ENCODE data around the gene MED13.
"Not testable (repeated sequence)": the region's sequence is repeated elsewhere in the genome, so short reads cannot be mapped to it uniquely, and the experiment has no call there.

Gene MED13

GRCh38 chr17:62090021-62090824 is 25.1 kb upstream of the MED13 start:
- no peak for DNase-seq

GRCh38 chr17:62089334-62089733 is 24.3 kb upstream of the MED13 start:
- no peak for DNase-seq

DNA sequence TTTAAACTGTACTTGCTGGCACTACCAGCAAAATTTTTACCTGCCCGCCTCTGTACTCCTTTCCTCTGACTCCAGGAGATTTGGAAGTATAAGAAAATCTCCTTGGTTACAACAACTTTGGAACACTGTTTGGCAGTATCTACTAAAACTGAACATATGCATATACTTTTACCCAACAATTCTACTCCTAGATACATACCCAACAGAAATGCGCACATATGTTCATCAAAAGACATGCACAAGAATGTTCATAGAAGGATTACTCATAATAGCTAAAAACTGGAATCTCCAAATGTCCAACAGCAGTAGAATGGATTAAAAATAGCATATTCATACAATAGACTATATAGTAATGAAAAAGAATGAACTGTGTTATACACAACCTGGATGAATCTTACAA is 21.7 kb upstream of the MED13 start:
- DNase-seq: no peak

- no peak for DNase-seq
Measured at GRCh38 chr17:62085511-62086408, 20.7 kb upstream of the MED13 start.

DNA sequence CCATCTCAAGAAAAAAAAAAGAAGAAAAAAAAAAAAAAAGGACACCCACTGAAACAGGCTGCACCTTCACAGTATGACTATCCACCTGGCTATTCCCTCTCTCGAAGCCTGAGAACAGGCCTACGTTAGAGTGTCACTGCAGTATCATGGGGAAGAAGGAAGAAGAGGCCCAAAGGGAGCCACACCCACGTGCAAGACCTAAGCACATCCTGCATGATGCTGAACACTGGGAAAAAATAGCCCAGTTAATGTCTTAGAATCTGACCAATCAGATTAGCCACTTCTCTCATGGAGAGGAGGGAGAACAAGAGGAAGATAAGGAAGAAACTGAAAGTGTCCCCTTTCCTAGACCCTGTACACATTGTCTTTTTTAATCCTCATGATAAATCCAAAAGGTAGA is 19.5 kb upstream of the MED13 start:
- DNase-seq: no peak

DNA sequence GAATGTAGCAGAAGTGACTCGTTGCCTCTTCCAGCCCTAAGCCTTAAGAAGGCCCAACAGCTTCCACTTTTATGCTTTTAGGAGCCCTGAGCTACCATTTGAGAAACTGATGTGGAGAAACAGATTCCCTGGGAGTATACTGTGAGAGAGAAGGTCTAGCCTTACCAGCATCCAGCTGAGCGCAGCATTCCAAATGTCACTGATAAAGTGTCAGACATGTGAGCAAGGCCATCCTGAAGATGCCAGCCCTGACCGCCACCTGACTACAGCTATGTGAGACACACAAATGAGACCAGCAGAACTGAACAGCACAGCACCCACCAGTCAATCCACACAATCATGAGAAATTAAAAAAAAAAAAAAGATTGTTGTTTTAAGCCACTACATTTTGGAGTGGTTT is 18.6 kb upstream of the MED13 start:
- no peak for DNase-seq

GRCh38 chr17:62080647-62081046 is 15.6 kb upstream of the MED13 start:
- no peak for DNase-seq

DNA sequence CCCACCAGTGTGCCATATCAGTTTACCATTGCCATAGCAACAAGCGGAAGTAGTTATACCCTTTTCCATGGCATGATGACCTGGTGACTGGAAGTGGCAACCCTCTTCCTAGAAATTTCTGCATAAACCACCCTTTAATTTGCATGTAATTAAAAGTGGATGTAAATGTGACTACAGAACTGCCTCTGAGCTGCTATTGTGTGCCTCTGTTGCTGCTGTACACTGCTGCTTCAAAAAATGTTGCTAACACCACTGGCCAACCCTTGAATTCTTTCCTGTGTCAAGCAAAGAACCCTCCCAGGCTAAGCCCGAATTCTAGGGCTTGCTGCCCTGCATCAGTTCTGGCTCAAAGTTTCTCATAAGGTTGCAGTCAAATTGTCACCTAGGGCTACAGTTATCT is 12.9 kb upstream of the MED13 start:
- DNase-seq: no peak

DNA sequence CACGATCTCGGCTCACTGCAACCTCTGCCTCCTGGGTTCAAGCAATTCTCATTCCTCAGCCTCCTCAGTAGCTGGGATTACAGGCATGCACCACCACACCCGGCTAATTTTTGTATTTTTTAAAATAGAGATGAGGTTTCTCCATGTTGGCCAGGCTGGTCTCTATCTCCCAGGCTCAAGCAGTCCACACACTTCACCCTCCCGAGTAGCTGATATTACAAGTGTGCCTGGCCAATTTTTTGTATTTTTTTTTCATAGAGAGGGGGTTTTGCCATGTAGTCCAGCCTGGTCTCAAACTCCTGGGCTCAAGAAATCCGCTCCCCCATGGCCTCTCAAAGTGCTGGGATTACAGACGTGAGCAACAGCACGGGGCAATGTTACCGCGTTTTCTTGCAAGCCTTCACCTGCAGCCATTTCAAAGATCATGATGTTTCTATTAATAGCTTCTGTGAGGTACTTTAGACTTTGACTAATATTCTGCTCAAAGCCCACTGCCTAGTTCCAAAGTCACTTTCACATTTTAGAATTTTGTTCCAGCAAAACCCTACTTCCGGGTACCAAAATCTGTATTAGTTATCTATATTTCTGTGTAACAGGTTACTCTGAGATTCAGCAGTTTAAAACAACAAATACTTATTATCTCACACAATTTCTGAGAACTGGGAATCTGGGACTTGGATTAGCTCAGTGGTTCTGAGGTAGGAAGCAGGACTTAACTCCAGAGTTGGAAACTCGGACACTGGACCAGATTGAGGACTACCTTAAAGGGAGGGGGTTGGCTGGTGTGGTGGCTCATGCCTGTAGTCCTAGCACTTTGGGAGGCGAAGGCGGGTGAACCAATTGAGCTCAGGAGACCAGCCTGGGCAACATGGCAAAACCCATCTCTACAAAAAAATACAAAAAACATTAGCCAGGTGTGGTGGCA is 12.0 kb upstream of the MED13 start:
- DNase-seq: no peak

DNA sequence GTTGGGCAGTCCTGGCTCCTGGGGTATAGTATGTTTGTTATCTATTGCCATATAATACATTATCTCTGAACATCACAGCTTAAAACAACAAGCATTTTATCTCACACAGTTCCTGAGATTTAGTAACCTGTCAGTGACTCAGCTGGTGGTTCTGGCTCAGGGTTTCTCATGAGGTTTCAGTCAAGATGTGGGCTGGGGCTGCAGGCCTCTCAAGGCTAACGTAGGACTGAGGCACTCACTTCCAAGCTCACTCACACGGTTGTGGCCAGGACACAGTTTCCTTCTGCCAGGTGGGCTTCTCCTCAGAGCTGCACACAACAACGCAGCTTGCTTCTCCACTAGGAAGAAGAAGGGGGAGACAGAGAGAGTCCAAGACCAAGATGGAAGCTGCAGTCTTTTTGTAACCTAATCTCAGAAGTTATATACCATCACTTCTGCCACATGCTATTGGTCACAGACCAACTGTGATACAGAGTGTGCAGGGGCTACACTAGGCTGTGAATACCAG is 10.3 kb upstream of the MED13 start:
- DNase-seq: no peak

DNA sequence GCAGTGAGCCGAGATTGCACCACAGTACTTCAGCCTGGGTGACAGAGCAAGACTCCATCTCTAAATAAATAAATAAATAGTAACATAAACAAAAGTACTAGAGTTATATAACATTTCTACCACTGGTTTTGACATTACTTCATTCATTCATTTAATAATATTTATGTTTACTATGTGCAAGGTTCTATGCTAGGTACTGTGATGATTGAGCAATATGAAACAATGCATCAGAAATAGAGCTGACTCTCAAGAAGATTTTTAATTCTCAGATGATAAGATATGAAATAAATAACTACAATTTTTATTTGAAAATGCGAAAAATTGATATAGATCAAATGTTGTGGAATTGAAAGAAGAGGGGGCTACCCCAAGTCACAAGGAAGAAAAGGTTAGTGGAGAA is 8.9 kb upstream of the MED13 start:
- DNase-seq: no peak

- not testable (repeated sequence) for DNase-seq
Measured at GRCh38 chr17:62072855-62073254, 7.8 kb upstream of the MED13 start.

DNA sequence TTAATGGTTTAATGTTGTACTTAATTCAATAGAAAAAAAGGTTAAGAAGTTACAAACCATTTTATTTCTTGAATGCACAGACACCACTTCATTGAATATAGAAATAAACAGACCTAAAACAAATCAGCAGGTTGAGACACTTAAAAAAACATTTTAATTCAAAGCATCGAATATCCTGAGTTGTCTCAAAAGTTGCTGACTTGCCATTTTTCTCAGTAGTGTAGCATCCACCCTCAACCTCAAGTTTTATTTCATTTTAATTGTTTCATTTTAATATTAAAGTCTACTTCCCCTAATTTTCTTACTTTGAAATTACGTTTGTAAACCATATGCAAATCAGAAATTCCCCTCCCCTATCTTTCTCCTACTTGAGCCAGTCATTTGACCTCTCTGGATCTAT is 5.8 kb upstream of the MED13 start:
- no peak for DNase-seq

- no peak for DNase-seq
Measured at GRCh38 chr17:62067165-62068145, 2.4 kb upstream of the MED13 start.

GRCh38 chr17:62065611-62066468 is 762 bp upstream of the MED13 start:
- peak; percentile 96 for DNase-seq

- DNase-seq: no peak
Measured at GRCh38 chr17:62064029-62064790, 868 bp downstream of the MED13 start.

- no peak for DNase-seq
Measured at GRCh38 chr17:62062944-62063343, 2.1 kb downstream of the MED13 start.

- no peak for DNase-seq
Measured at GRCh38 chr17:62062302-62062701, 2.8 kb downstream of the MED13 start.

GRCh38 chr17:62059414-62059813 is 5.7 kb downstream of the MED13 start:
- DNase-seq: no peak

DNA sequence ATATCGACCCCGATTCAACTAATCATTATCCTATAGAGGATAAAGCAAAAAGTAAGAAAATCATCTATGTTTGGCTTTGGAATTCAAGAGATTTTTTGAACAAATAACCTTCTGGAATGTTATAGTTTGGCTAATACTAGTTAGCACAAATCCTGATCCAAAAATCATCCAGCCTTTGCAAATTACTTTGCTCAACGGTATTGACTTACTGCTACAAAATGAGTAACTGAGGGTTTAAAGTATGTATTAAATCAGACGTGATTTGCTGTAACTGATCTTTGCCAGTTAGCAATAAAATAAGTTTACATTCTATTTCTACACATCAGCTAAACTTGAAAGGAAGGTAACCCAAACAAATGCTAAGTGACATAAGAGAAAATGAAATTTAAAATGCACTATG is 6.5 kb downstream of the MED13 start:
- no peak for DNase-seq
